HEK293T (cell line): ENCODE results near the gene TNXB.

ENCODE experiments used
- CTCF ChIA-PET: fragments of 350-600 bp; formaldehyde crosslinking; extraction: SDS; loops from one replicate; lab custom pipeline; 2021; ENCODE audit warnings: antibody characterized with exemption, inconsistent platforms; lab: Yijun Ruan, JAX
- POLR2A ChIA-PET: fragments of 350-600 bp; formaldehyde crosslinking; extraction: SDS; loops from one replicate; lab custom pipeline; 2020; ENCODE audit warnings: antibody characterized with exemption, inconsistent platforms; lab: Yijun Ruan, JAX
- DNase-seq: peaks from one replicate; pipeline ENCODE4 v3.0.0; 2012; ENCODE audit warnings: mixed read lengths; ENCODE audit errors: extremely low spot score
- ARNT ChIP-seq: fragments of 450-650 bp; IDR thresholded peaks from 2 replicates; pipeline ENCODE4 v1.6.1; 2017; ENCODE audit warnings: mild to moderate bottlenecking
- BHLHE40 ChIP-seq: fragments of 450-650 bp; IDR thresholded peaks from 2 replicates; pipeline ENCODE4 v1.6.1; 2016; ENCODE audit warnings: mild to moderate bottlenecking, moderate library complexity, borderline replicate concordance
- CTBP1 ChIP-seq: fragments of 450-650 bp; IDR thresholded peaks from 2 replicates; pipeline ENCODE4 v1.6.1; 2016; ENCODE audit warnings: borderline replicate concordance
- ELF4 ChIP-seq: fragments of 450-650 bp; IDR thresholded peaks from 2 replicates; pipeline ENCODE4 v1.6.1; 2017; ENCODE audit warnings: antibody characterized with exemption
- FOXA1 ChIP-seq: fragments of 450-650 bp; IDR thresholded peaks from 2 replicates; pipeline ENCODE4 v1.6.1; 2016; ENCODE audit warnings: mild to moderate bottlenecking
- FOXK2 ChIP-seq: fragments of 450-650 bp; IDR thresholded peaks from 2 replicates; pipeline ENCODE4 v1.6.1; 2016; ENCODE audit warnings: mild to moderate bottlenecking
- FOXM1 ChIP-seq: fragments of 450-650 bp; IDR thresholded peaks from 2 replicates; pipeline ENCODE4 v1.6.1; 2017; ENCODE audit warnings: mild to moderate bottlenecking, borderline replicate concordance
- HDGF ChIP-seq: fragments of 450-650 bp; IDR thresholded peaks from 2 replicates; pipeline ENCODE4 v1.6.1; 2017; ENCODE audit warnings: antibody characterized with exemption, borderline replicate concordance
- L3MBTL2 ChIP-seq: fragments of 450-650 bp; conservative IDR thresholded peaks from 2 replicates; pipeline ENCODE4 v1.6.1; 2016; ENCODE audit warnings: mild to moderate bottlenecking
- LEF1 ChIP-seq: fragments of 450-650 bp; IDR thresholded peaks from 2 replicates; pipeline ENCODE4 v1.6.1; 2017; ENCODE audit warnings: mild to moderate bottlenecking, borderline replicate concordance
- NFRKB ChIP-seq: fragments of 450-650 bp; IDR thresholded peaks from 2 replicates; pipeline ENCODE4 v1.6.1; 2016; ENCODE audit warnings: mild to moderate bottlenecking, moderate library complexity
- PKNOX1 ChIP-seq: fragments of 450-650 bp; IDR thresholded peaks from 2 replicates; pipeline ENCODE4 v1.6.1; 2016
- SP1 ChIP-seq: fragments of 450-650 bp; IDR thresholded peaks from 2 replicates; pipeline ENCODE4 v1.6.1; 2017
- SUZ12 ChIP-seq: fragments of 450-650 bp; IDR thresholded peaks from 2 replicates; pipeline ENCODE4 v1.6.1; 2016; ENCODE audit warnings: mild to moderate bottlenecking
- TARDBP ChIP-seq: fragments of 450-650 bp; IDR thresholded peaks from 2 replicates; pipeline ENCODE4 v1.6.1; 2016
- ZNF384 ChIP-seq: fragments of 450-650 bp; IDR thresholded peaks from 2 replicates; pipeline ENCODE4 v1.6.1; 2016

Gene TNXB

DNA sequence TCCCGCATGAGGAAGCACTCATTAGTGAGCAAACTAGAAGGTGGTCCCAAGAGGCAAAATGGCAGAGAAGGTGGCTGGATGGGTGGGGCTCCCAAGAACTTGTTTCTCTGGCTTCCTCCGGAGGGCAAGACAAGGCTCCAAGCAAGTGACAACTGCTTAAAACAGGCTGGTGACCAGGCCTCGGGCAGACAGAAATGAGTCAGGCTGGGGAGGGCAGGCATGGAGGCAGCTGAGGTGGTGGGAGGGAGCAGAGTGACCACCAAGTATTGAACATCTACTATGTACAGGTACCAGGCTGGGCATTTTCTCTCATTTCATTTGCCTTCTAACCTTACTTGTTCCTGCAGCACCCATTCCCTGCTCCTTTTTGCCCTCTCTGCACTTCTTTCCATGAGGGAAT is 33.4 kb downstream of the TNXB start:
- TF ChIP-seq L3MBTL2 (no peak), ARNT (no peak), ELF4 (no peak), LEF1 (no peak), FOXM1 (no peak), TARDBP (no peak), SUZ12 (no peak), PKNOX1 (no peak), CTBP1 (no peak), BHLHE40 (no peak)
- POLR2A ChIA-PET, result interaction anchor here (1.5 kb wide), 1 partner anchor 12 kb away, joined by 4 read pairs; no protein-coding TSS in a partner anchor
- no peak for DNase-seq
- CTCF ChIA-PET, result interaction anchor here (0.5 to 1.0 kb wide), 3 partner anchors 12 to 150 kb away, joined by 3 read pairs; no protein-coding TSS in a partner anchor

GRCh38 chr6:32074996-32075532 is 34.1 kb downstream of the TNXB start:
- ChIA-PET CTCF (interaction anchor here (0.5 kb wide), 1 partner anchor 151 kb away, joined by 3 read pairs; no protein-coding TSS in a partner anchor), POLR2A (no interaction called here)
- TF ChIP-seq ELF4, result no peak
- no peak for TF ChIP-seq ZNF384
- no peak for TF ChIP-seq FOXK2
- no peak for TF ChIP-seq NFRKB
- TF ChIP-seq SP1, result no peak
- TF ChIP-seq FOXM1, result no peak
- DNase-seq, result no peak

DNA sequence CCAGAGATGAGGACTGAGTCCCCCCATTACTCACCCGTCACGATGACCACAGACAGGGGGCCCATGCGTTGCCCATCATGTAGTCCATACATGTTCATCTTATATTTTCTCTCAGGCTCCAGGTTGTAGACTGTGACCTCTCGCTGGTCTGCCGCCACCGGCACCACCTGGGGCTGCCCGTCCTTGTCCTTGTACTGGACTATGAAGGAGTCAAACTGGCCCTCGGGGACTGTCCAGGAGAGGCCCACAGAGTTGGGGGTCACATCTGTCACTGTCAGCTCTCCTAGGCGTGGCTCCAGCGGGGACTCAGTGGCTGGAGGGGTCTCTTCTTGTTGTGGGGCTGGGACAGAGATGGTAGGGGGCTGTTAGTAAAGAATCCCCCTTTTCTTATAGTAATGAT is 35.5 kb downstream of the TNXB start:
- DNase-seq, result no peak
- POLR2A ChIA-PET, result no interaction called here
- TF ChIP-seq FOXM1 (no peak), FOXA1 (no peak), PKNOX1 (no peak), SUZ12 (no peak), LEF1 (no peak), ZNF384 (no peak)
- CTCF ChIA-PET, result no interaction called here

DNA sequence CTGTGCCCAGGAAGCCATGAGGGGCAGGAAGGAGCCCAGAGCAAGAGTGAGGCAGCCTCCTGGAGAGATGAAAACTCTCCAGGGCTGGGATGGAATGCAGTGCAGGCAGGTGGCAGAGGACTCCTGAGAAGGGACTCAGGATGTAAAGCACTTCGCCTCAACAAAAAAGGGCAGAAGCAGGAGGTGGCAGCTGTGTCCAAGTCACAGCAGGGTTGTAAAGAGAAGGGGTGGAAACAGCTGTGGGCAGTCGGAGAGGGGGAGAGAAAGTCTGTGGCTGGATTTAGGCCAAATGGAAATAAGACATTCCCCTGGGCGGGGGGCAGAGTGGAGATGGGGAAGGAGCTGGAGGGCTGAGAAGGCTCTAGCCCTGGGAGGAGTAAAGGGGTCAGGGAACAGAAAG is 36.0 kb downstream of the TNXB start:
- ChIA-PET CTCF (no interaction called here), POLR2A (no interaction called here)
- no peak for DNase-seq
- TF ChIP-seq TARDBP (no peak), SUZ12 (no peak), SP1 (no peak), FOXK2 (no peak), NFRKB (no peak), L3MBTL2 (no peak), CTBP1 (no peak), FOXA1 (no peak), LEF1 (no peak), ARNT (no peak), PKNOX1 (no peak), BHLHE40 (no peak)

DNA sequence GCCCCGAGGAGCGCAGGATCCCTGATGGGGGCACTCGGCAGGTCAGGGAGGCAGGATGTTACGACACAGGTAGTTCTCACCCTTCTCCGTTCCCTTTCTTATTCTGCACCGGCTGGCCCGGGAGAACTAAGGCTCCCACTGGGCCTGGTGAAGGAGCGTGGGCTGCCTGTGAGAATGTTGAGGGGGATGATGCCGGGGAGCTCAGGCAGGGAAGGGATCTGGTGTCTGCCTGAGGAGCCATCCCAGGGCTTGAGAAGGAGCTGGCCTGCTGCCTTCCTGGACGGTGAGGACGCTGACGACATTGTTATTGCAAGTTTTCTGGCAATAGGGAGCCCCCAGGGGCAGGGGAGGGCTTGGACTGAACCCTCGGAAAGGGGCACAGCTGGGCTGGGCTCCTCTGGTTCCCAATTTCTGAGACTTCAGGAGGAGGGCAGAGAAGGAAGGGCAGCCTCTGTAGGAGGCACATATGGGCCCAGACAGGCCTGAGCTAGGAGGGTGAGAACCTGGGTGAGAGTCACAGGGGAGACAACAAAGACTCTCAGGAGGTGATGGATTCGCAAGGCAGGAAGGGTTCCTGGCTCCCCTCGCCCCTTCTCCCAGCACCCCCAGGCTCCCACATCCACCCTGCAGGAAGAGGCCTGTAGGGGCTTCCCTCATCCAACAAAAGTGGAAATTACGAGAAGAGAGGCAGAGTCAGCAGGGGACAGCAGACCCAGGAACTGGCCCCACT is 38.2 kb downstream of the TNXB start:
- ChIA-PET POLR2A (no interaction called here), CTCF (no interaction called here)
- no peak for DNase-seq
- no peak for TF ChIP-seq ELF4
- TF ChIP-seq BHLHE40, result no peak

DNA sequence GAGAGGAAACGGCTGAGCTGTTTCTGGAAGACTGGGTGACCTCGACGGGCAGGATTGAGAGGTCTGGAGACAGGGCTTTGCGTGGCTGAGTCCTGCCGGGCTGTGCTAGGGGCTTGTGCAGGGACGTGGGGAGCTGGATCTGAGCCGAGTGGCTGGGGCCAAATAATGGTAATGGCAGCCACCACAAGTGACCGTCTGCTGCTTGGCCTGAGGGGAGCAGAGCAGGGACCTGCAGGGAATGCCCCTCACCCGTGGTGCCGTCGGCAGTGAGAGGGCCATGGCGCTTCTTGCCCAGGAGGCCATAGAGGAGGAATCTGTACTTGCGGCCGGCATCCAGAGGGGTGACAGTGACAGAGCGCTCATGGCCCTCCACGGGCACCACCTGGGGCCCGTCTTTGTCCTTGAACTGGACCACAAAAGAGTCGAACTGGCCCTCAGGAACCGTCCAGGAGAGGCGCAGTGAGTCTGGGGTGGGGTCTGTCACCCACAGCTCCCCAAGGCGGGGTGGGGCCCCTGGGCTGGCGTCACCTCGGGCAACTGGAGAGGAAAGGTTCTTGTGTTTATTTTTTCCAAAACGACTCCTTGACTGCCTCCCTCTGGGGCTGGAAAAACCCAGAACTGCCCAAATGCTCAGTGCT is 39.1 kb downstream of the TNXB start:
- DNase-seq, result no peak
- CTCF ChIA-PET, result no interaction called here
- POLR2A ChIA-PET, result interaction anchor here (1.7 kb wide), 1 partner anchor 107 kb away, joined by 4 read pairs; no protein-coding TSS in a partner anchor
- TF ChIP-seq ZNF384 (no peak), FOXM1 (no peak)

DNA sequence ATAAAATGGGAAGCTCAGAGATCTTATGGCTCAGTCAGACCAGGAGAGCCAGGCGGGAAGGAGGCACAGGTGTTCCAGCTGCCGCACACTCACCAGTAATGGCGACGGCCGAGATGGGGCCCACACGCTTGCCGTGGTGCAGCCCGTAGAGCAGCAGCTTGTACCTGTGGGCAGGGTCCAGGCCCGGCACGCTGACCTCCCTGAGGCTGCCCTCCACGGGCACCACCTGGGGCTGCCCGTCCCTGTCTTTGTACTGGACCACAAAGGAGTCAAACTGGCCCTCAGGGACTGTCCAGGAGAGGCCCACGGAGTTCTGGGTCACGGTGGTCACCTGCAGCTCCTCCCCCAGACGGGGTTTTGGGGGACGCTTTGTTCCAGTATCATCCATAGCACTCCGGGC is 39.7 kb downstream of the TNXB start:
- TF ChIP-seq SP1 (no peak), FOXK2 (no peak), ZNF384 (no peak), ARNT (no peak), TARDBP (no peak), FOXA1 (no peak), FOXM1 (no peak), L3MBTL2 (no peak), CTBP1 (no peak), HDGF (no peak), NFRKB (no peak), ELF4 (no peak), LEF1 (no peak), SUZ12 (no peak), BHLHE40 (no peak)
- no peak for DNase-seq
- ChIA-PET POLR2A (interaction anchor here (1.7 kb wide), 1 partner anchor 108 kb away, joined by 4 read pairs; no protein-coding TSS in a partner anchor), CTCF (no interaction called here)
